ENCODE results near the gene NDOR1. TPM values are rescaled to one million over a fixed set of nuclear protein-coding genes. Genes with fewer than 3 reads are reported as not detected.

Gene NDOR1
- total and polyA plus RNA-seq, 2 experiments from 2014 or later: 7.8 to 12.3 TPM

DNA sequence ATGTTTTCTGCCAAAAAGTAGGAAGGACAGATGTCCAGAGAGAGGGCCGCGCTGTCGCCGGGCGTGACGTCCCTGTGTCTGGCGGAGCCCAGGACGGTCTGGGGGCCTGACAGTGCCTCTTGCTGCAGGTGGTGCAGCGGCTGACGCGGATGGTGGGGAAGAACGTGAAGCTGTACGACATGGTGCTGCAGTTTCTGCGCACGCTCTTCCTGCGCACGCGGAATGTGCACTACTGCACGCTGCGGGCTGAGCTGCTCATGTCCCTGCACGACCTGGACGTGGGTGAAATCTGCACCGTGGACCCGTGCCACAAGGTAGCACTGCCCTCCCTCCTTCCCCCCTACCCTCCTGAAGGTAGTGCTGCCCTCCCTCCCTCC is 57.4 kb downstream of the NDOR1 start:
- Histone ChIP-seq H3K79me2 (no peaks in the 10 kb centered on the region), H4K20me1 (ENCODE audit: insufficient read depth, poor library complexity, severe bottlenecking) (no peaks in the 10 kb centered on the region), H3K36me3 (replicated peaks; ENCODE audit: insufficient read depth, low read depth) (no peaks in the 10 kb centered on the region), H3K27me3 (no peaks in the 10 kb centered on the region), H3K27ac (no peak overlapping the region), H3K4me1 (ENCODE audit: insufficient read depth) (no peaks in the 10 kb centered on the region), H2AFZ (no peak overlapping the region), H3K9me3 (ENCODE audit: low read depth) (no peaks in the 10 kb centered on the region), H3K4me3 (no peak overlapping the region), H3K4me2 (no peak overlapping the region), H3K9me2 (replicated peaks; ENCODE audit: insufficient read depth) (no peaks in the 10 kb centered on the region)
- no peak for TF ChIP-seq EZH2phosphoT487 (IDR thresholded peaks at IDR 0.05; ENCODE audit: low read depth, severe bottlenecking, unreplicated experiment)
- no peak for TF ChIP-seq EZH2 (IDR thresholded peaks at IDR 0.05; ENCODE audit: borderline replicate concordance)
- TF ChIP-seq, protein P1, sequence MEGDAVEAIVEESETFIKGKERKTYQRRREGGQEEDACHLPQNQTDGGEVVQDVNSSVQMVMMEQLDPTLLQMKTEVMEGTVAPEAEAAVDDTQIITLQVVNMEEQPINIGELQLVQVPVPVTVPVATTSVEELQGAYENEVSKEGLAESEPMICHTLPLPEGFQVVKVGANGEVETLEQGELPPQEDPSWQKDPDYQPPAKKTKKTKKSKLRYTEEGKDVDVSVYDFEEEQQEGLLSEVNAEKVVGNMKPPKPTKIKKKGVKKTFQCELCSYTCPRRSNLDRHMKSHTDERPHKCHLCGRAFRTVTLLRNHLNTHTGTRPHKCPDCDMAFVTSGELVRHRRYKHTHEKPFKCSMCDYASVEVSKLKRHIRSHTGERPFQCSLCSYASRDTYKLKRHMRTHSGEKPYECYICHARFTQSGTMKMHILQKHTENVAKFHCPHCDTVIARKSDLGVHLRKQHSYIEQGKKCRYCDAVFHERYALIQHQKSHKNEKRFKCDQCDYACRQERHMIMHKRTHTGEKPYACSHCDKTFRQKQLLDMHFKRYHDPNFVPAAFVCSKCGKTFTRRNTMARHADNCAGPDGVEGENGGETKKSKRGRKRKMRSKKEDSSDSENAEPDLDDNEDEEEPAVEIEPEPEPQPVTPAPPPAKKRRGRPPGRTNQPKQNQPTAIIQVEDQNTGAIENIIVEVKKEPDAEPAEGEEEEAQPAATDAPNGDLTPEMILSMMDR (IDR thresholded peaks at IDR 0.05; ENCODE audit: poor library complexity): no peak
- no peak for DNase-seq (ENCODE audit: low spot score)
- 93% methylated on average over 20 of the region's 24 CpGs for WGBS (ENCODE audit: low lambda C conversion rate, missing lambda C conversion rate)

DNA sequence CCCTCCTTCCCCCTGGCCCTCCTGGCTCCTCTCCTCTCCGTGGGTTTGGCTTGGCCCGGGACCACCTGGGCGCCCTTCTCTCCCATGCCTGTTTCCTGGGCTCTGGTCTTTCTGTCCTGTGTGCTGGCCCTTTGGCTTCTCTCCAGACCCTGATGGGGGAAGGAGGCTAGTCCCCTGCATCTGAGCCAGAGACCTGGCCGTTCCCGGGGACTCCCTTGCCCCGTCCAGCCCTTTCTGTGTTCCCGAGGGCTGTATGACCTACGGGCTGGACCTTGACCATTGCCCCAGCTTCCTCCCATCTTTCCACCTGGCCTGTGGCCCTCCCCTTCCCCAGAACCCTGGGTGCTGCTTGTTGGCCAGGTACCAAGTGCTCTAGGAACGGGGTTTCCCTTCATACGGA is 58.0 kb downstream of the NDOR1 start:
- no peaks in the 10 kb centered on the region for H3K4me1 ChIP-seq (ENCODE audit: insufficient read depth)
- H3K4me2 ChIP-seq: no peak overlapping the region
- H3K36me3 ChIP-seq (replicated peaks; ENCODE audit: insufficient read depth, low read depth): no peaks in the 10 kb centered on the region
- no peaks in the 10 kb centered on the region for H3K79me2 ChIP-seq
- no peak overlapping the region for H3K27ac ChIP-seq
- no peak for DNase-seq (ENCODE audit: low spot score)
- H3K9me3 ChIP-seq (ENCODE audit: low read depth): no peaks in the 10 kb centered on the region
- no peak overlapping the region for H3K4me3 ChIP-seq
- no peak overlapping the region for H2AFZ ChIP-seq
- H3K9me2 ChIP-seq (replicated peaks; ENCODE audit: insufficient read depth): no peaks in the 10 kb centered on the region
- WGBS (ENCODE audit: low lambda C conversion rate, missing lambda C conversion rate): 93% methylated on average over 8 of the region's 10 CpGs
- TF ChIP-seq EZH2phosphoT487 (IDR thresholded peaks at IDR 0.05; ENCODE audit: low read depth, severe bottlenecking, unreplicated experiment) (no peak), EZH2 (IDR thresholded peaks at IDR 0.05; ENCODE audit: borderline replicate concordance) (no peak)
- TF ChIP-seq, protein P1 (IDR thresholded peaks at IDR 0.05; ENCODE audit: poor library complexity): no peak
- no peaks in the 10 kb centered on the region for H4K20me1 ChIP-seq (ENCODE audit: insufficient read depth, poor library complexity, severe bottlenecking)
- H3K27me3 ChIP-seq: no peaks in the 10 kb centered on the region

DNA sequence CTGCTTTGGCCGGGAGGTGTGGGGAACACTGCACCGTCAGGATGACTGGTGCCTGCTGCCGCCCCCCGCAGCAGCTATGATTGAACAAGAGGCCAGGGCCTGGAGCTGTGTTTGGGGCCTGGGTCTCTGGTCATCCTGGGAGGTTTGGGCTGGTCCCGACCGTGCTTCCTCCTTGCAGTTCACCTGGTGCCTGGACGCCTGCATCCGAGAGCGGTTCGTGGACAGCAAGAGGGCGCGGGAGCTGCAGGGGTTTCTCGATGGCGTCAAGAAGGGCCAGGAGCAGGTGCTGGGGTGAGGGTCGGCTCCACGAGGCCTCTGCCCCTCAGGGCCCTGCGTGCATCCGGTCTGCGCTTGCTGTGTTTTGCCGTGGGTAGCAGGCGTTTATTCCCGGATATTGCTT is 58.6 kb downstream of the NDOR1 start:
- H3K4me3 ChIP-seq: no peak overlapping the region
- H3K79me2 ChIP-seq: no peaks in the 10 kb centered on the region
- no peaks in the 10 kb centered on the region for H3K9me2 ChIP-seq (replicated peaks; ENCODE audit: insufficient read depth)
- H4K20me1 ChIP-seq (ENCODE audit: insufficient read depth, poor library complexity, severe bottlenecking): no peaks in the 10 kb centered on the region
- H3K27ac ChIP-seq: no peak overlapping the region
- H3K4me2 ChIP-seq: no peak overlapping the region
- H3K9me3 ChIP-seq (ENCODE audit: low read depth): no peaks in the 10 kb centered on the region
- TF ChIP-seq, protein P1 (IDR thresholded peaks at IDR 0.05; ENCODE audit: poor library complexity): no peak
- TF ChIP-seq EZH2phosphoT487 (IDR thresholded peaks at IDR 0.05; ENCODE audit: low read depth, severe bottlenecking, unreplicated experiment) (no peak), EZH2 (IDR thresholded peaks at IDR 0.05; ENCODE audit: borderline replicate concordance) (no peak)
- H3K4me1 ChIP-seq (ENCODE audit: insufficient read depth): no peaks in the 10 kb centered on the region
- no peak for DNase-seq (ENCODE audit: low spot score)
- H3K36me3 ChIP-seq (replicated peaks; ENCODE audit: insufficient read depth, low read depth): no peaks in the 10 kb centered on the region
- no peak overlapping the region for H2AFZ ChIP-seq
- H3K27me3 ChIP-seq: no peaks in the 10 kb centered on the region
- 97% methylated on average over 22 of the region's 22 CpGs for WGBS (ENCODE audit: low lambda C conversion rate, missing lambda C conversion rate)

Data from hepatocyte (in vitro differentiated cells).